Sigmoid colon (tissue), 4 donors: ENCODE measurements around the gene MS4A18.
"Not testable (repeated sequence)": the region's sequence is repeated elsewhere in the genome, so short reads cannot be mapped to it uniquely, and the experiment has no call there.

Experiments
- POLR2AphosphoS5 ChIP-seq, 4 donors: sonication (generic); formaldehyde crosslinking; IDR thresholded peaks; one replicate each; pipeline ENCODE4 v1.6.1; 2017; ENCODE audit warnings: antibody characterized with exemption in 4 of 4
- TF ChIP-seq, protein P1 (sequence below), 4 experiments: fragments of 450-650 bp in 3 of 4; fragments of 200-600 bp in 1 of 4; IDR thresholded peaks; one replicate each; pipeline ENCODE4 v1.5.1; 2016 to 2019; ENCODE audit warnings: antibody characterized with exemption in 4 of 4, mild to moderate bottlenecking in 3 of 4, moderate library complexity in 2 of 4

DNA sequence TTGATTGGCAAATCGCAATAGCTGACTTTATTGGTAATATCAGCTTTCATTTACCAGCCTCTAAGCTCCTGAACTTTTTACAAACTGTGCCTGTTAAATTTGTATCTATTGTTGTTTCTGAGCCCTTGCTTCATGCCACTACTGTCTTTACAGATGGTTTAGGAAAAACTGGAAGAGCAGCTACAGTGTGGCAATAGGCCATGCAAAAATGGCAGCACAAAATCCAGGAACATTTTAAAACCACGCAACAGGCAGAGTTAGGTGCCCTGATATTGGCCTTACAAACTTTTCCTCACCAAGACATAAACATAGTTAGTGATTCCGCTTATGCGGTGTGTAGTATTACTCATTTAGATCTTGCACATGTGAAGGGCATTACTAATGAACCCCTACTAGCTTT, 34.2 kb downstream of the MS4A18 start:
- TF ChIP-seq, protein P1, sequence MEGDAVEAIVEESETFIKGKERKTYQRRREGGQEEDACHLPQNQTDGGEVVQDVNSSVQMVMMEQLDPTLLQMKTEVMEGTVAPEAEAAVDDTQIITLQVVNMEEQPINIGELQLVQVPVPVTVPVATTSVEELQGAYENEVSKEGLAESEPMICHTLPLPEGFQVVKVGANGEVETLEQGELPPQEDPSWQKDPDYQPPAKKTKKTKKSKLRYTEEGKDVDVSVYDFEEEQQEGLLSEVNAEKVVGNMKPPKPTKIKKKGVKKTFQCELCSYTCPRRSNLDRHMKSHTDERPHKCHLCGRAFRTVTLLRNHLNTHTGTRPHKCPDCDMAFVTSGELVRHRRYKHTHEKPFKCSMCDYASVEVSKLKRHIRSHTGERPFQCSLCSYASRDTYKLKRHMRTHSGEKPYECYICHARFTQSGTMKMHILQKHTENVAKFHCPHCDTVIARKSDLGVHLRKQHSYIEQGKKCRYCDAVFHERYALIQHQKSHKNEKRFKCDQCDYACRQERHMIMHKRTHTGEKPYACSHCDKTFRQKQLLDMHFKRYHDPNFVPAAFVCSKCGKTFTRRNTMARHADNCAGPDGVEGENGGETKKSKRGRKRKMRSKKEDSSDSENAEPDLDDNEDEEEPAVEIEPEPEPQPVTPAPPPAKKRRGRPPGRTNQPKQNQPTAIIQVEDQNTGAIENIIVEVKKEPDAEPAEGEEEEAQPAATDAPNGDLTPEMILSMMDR (IDR thresholded peaks at IDR 0.05): not testable (repeated sequence)
- TF ChIP-seq POLR2AphosphoS5 (IDR thresholded peaks at IDR 0.05): not testable (repeated sequence)
